AG08396 (cell line): ENCODE results near the gene IL19.

ENCODE experiments used
- DNase-seq: peaks from one replicate; pipeline ENCODE4 v3.0.0; 2012; ENCODE audit warnings: low spot score, mixed read lengths

Gene IL19

GRCh38 chr1:206863266-206863665, 92.7 kb downstream of the IL19 start:
- DNase-seq, result no peak

DNA sequence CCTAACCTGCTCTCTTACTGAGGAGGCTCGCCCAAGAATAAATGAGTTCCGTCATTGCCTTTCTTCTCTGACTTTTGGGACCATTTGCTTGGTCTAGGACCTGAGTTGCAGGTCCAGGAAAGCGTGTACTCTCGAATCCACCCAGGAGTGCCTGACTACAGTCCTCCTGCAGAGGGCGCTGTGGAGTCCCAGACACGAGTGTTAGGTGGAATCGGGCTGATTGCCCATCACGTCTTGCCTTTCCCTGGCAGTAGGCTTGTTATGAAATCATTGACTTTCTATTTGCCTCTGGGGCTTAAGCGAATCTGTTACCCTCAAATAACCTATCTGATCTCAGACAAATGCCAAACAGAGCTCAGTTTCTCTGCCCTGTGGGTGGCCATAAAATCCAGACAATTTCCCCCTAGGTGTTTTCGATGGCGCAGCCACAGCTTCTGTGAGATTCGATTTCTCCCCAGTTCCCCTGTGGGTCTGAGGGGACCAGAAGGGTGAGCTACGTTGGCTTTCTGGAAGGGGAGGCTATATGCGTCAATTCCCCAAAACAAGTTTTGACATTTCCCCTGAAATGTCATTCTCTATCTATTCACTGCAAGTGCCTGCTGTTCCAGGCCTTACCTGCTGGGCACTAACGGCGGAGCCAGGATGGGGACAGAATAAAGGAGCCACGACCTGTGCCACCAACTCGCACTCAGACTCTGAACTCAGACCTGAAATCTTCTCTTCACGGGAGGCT, 94.5 kb downstream of the IL19 start, which contains the start of gene IL20:
Gene IL20 (plus strand): TSS at position 685 of the 733 bp plus-strand sequence. CDS start 230 bp downstream, outside the sequence.
- peak; percentile 76 for DNase-seq

DNA sequence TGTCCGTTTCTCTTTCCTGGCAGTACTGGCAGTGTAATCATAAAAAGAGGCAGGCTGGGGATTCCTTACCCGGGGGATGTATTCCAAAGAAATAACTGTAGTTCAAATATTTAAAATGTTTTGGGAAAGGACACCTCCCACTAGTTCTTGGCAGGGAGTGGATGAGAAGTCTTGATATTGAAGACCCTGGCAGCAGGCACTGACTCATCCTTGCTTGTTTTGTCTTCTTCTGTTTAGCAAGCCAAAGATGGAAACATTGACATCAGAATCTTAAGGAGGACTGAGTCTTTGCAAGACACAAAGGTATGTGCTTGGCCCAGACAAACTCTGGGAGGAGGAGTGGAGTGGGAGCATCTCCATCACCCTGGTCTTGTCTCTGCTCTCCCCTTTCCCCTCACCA, 95.5 kb downstream of the IL19 start:
- no peak for DNase-seq

DNA sequence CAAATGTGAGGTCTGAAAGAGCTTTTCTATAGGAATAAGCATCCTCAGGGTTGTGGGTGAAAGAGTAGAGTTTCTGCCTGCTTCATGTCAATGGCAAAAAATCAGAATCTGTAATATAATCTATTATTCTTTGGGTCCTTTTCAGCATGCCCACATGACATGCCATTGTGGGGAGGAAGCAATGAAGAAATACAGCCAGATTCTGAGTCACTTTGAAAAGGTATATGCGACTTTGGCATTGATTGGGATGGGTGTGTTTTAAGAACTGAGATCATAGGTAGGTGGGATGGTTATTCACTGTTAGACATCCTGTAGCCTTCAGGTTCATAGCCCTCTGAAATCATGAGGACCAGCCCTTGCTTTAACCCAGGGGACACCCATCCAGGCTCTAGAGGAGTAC, 96.7 kb downstream of the IL19 start:
- DNase-seq, result no peak

DNA sequence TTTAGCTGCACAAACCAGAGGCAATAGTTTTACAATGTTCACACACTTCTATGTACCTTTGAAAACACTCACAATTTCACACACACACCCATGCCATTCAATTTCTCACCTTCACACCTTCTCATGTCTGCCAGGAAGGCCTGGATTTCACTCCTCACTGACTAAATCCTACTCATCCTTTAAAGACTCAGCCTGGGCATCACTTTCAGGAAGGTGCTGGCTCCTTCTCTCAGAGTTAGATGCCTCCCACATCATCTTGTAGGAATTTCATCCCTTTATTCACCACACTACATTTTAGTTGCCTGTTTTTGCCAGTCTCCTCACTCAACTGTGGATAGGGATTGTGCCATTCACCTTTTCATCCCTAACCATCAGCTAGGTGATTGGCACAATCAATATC, 97.1 kb downstream of the IL19 start:
- no peak for DNase-seq

GRCh38 chr1:206868264-206868663, 97.7 kb downstream of the IL19 start:
- DNase-seq, result no peak

- no peak for DNase-seq
These were observed 101.6 kb downstream of the IL19 start for GRCh38 chr1:206872139-206872538.

DNA sequence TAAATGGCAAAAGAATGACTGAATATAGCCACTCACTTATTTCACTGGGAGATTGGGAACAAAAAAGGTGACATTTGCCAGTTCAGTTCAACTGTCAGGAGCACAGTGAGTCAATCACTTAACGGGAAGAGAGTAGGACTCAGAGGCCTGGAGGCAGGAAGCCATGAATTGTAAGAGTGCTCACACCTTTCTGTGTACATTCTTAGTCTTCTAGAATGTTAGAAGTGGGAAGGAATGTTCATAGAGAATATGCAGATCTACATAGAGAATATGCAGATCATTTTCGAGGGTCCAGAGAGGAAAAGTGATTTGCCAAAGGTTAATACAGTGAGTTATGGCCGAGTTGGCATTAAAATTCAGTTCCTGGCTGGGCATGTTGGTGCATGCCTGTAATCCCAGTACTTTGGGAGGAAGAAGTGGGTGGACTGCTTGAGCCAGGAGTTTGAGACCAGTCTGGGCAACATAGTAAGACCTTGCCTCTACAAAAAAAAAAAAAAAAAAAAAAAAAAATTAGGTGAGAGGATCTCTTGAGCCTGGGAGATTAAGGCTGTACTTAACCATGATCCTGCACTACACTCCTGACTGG, 103.1 kb downstream of the IL19 start:
- DNase-seq, result no peak

GRCh38 chr1:206875752-206876377, 105.3 kb downstream of the IL19 start:
- DNase-seq, result no peak

- no peak for DNase-seq
These were observed 107.9 kb downstream of the IL19 start for GRCh38 chr1:206878456-206878855.

- no peak for DNase-seq
These were observed 109.7 kb downstream of the IL19 start for GRCh38 chr1:206880314-206880713.

GRCh38 chr1:206882555-206882954, 112.0 kb downstream of the IL19 start:
- no peak for DNase-seq

DNA sequence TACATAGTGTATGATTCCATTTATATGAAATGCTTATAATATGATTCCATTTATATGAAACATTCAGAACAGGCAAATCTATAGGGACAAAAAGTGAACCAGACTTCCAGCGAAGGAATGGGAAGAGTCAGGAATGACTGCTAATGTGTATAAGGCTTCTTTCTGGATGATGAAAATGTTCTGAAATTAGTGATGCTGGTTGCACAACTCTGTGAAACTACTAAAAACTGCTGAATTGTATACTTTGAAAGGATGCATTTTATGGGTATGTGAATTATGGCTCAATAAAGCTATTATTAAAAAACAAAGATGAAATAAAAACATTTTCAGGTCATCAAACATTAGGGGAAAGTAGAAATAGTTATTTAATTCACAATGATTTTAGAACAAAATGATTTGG, 112.6 kb downstream of the IL19 start:
- DNase-seq, result no peak

DNA sequence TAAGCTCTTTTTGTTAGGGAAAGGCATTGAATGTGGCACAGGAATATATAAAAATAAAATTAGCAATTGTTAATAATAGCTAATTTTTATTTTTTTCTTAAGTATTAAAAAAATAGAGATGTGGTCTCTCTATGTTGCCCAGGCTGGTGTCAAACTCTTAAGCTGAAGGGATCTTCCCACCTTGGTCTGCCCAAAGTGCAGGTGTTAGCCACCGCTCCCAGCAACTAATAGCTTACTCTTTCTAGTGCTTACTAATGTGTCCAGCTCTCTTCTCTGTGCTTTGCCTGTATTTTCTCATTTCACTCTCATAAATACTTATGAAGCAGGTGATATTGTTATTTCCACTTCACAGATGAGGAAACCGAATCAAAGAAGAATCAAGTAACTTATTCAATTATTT, 113.3 kb downstream of the IL19 start:
- DNase-seq, result no peak

GRCh38 chr1:206885341-206886060, 114.9 kb downstream of the IL19 start:
- no peak for DNase-seq

DNA sequence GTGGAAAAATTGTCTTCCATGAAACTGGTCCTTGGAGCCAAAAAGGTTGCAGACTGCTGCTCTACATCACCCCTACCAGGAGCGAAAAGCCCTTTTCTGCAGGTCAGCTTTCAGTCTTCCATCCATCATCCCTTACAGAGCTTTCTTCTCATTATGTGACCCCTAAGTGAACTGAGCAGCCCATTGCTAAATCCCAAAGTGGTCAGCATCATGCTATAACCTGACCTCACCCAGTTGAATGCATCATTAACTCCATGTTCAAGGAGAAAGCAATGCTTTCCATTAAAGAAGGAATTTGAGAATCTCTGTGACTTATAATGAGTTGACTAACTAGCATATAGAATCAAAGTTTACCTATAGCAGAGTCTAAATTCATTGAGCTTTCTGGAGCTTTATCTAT, 116.3 kb downstream of the IL19 start:
- no peak for DNase-seq

DNA sequence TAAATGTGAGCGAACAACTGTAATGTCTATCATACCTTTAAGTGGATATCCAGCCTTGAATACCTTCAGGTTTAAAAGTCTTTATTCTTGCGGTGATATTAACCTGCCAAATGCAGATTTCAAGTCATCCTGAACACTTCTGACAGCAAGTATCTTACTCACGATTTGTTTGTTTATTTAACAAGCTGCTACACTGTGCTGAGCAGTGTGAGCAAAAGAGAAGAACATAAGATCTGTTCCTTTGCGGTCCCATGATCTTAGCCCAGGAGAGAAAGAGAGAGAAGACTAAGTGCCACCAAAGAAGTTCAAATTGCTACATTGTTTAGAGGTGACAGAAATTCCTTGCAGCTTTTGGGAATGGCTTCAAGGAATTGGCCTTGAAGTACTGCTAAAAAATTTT, 117.1 kb downstream of the IL19 start:
- no peak for DNase-seq

DNA sequence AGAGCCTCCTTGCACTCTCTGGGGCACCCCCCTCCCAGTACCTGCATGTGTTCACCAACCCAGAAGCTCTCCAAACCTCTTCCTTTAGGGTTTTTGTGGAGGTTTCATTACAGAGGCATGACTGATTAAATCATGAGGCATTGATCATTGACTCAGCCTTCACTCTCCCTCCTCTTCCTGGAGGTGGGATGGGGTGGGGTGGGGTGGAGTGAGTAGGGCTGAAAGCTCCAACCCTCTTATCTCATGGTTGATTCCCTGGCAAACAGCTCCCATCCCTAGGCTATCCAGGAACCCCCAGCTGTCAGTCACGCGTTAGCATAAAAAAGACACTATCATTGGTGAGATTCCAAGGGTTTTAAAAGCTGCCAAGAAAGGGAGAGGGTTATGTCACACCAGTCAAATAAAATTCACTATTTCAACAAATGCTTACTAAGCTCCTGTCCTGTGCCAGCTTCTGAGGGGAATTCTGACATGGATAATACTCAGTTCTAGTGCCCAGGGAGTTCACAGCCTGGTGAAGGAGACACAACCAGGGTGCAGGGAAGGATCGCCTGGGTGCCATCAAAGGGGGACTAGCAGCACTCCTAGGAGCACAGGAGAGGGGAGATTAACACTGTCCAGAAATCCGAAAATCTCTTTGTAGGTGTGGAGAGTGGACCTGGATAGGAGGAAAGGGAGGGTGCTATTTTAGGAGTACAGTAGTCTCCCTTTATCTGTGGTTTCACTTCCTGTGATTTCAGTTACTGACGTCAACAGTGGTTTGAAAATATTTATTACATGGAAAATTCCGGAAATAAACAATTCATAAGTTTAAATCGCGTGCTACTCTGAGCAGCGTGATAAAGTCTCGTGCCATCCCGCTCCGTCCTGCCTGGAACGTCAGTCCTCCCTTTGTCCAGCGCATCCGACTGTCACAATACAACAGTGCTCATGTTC, 119.8 kb downstream of the IL19 start:
- no peak for DNase-seq

- DNase-seq, result no peak
These were observed 120.8 kb downstream of the IL19 start for GRCh38 chr1:206891412-206891811.
